Measurements from ENCODE around the gene ZSWIM5. TPM values are rescaled to one million over a fixed set of nuclear protein-coding genes. Genes with fewer than 3 reads are reported as not detected.

Gene ZSWIM5
- total and polyA plus RNA-seq, 4 donors = 0.67 to 2.9 (median 1.3) TPM

DNA sequence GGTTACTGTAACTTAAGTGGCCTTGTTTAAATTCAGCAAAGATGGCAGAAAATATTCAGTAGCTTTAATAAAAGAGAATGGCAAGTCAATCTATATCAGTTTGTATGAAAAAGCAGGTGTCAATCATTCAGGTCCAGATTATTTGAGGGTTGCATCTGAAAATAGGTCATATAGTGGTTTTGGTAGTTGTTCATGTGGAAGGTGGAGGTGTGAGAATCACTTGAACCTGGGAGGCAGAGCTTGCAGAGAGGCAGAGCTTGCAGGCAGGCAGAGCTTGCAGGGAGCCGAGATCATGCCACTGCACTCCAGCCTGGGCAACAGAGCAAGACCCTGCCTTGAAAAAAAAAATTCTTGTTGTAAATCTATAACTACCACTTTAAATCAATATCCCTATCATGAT, 88.6 kb downstream of the ZSWIM5 start:
- no peak for DNase-seq (ENCODE audit: low spot score)
- Histone ChIP-seq H3K9ac (ENCODE audit: low read depth in 1 of 2, low read length in 2 of 2) (no peak overlapping the region), H3K4me1 (ENCODE audit: control insufficient read depth in 4 of 4, insufficient read depth in 4 of 4, low read length in 3 of 4) (peaks cover 0 to 2% (median 0%) of the 10 kb centered on the region in 4 donors), H3K36me3 (ENCODE audit: control insufficient read depth in 4 of 4, insufficient read depth in 3 of 4, low read depth in 1 of 4, low read length in 3 of 4) (no peaks in the 10 kb centered on the region), H3K27me3 (ENCODE audit: control insufficient read depth in 4 of 4, insufficient read depth in 4 of 4, low read length in 3 of 4) (no peaks in the 10 kb centered on the region), H3K9me3 (ENCODE audit: control insufficient read depth in 4 of 4, low read length in 3 of 4) (no peaks in the 10 kb centered on the region), H3K27ac (ENCODE audit: low read depth in 1 of 2, low read length in 2 of 2) (no peak overlapping the region), H3K4me3 (ENCODE audit: low read depth in 1 of 3, low read length in 3 of 3) (no peak overlapping the region)
- TF ChIP-seq JUND (IDR thresholded peaks at IDR 0.05) = no peak
- no peak for TF ChIP-seq NR2F2 (IDR thresholded peaks at IDR 0.05)
- TF ChIP-seq, protein P1, sequence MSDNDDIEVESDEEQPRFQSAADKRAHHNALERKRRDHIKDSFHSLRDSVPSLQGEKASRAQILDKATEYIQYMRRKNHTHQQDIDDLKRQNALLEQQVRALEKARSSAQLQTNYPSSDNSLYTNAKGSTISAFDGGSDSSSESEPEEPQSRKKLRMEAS (IDR thresholded peaks at IDR 0.05) = no peak
- TF ChIP-seq FOXA1 (IDR thresholded peaks at IDR 0.05) = no peak
- TF ChIP-seq, protein P2, sequence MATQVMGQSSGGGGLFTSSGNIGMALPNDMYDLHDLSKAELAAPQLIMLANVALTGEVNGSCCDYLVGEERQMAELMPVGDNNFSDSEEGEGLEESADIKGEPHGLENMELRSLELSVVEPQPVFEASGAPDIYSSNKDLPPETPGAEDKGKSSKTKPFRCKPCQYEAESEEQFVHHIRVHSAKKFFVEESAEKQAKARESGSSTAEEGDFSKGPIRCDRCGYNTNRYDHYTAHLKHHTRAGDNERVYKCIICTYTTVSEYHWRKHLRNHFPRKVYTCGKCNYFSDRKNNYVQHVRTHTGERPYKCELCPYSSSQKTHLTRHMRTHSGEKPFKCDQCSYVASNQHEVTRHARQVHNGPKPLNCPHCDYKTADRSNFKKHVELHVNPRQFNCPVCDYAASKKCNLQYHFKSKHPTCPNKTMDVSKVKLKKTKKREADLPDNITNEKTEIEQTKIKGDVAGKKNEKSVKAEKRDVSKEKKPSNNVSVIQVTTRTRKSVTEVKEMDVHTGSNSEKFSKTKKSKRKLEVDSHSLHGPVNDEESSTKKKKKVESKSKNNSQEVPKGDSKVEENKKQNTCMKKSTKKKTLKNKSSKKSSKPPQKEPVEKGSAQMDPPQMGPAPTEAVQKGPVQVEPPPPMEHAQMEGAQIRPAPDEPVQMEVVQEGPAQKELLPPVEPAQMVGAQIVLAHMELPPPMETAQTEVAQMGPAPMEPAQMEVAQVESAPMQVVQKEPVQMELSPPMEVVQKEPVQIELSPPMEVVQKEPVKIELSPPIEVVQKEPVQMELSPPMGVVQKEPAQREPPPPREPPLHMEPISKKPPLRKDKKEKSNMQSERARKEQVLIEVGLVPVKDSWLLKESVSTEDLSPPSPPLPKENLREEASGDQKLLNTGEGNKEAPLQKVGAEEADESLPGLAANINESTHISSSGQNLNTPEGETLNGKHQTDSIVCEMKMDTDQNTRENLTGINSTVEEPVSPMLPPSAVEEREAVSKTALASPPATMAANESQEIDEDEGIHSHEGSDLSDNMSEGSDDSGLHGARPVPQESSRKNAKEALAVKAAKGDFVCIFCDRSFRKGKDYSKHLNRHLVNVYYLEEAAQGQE (IDR thresholded peaks at IDR 0.05) = no peak
- no peak for TF ChIP-seq TAF1 (conservative IDR thresholded peaks at IDR 0.05)
- TF ChIP-seq GABPA (IDR thresholded peaks at IDR 0.05 in 1 of 2, conservative IDR thresholded peaks at IDR 0.05 in 1 of 2) = no peak
- TF ChIP-seq, protein P3, sequence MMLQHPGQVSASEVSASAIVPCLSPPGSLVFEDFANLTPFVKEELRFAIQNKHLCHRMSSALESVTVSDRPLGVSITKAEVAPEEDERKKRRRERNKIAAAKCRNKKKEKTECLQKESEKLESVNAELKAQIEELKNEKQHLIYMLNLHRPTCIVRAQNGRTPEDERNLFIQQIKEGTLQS (IDR thresholded peaks at IDR 0.05) = no peak
- TF ChIP-seq, protein P4, sequence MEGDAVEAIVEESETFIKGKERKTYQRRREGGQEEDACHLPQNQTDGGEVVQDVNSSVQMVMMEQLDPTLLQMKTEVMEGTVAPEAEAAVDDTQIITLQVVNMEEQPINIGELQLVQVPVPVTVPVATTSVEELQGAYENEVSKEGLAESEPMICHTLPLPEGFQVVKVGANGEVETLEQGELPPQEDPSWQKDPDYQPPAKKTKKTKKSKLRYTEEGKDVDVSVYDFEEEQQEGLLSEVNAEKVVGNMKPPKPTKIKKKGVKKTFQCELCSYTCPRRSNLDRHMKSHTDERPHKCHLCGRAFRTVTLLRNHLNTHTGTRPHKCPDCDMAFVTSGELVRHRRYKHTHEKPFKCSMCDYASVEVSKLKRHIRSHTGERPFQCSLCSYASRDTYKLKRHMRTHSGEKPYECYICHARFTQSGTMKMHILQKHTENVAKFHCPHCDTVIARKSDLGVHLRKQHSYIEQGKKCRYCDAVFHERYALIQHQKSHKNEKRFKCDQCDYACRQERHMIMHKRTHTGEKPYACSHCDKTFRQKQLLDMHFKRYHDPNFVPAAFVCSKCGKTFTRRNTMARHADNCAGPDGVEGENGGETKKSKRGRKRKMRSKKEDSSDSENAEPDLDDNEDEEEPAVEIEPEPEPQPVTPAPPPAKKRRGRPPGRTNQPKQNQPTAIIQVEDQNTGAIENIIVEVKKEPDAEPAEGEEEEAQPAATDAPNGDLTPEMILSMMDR (IDR thresholded peaks at IDR 0.05; ENCODE audit: low read depth, low read length, missing input control) = no peak
- no peak for TF ChIP-seq RAD21 (IDR thresholded peaks at IDR 0.05)
- TF ChIP-seq, protein P5, sequence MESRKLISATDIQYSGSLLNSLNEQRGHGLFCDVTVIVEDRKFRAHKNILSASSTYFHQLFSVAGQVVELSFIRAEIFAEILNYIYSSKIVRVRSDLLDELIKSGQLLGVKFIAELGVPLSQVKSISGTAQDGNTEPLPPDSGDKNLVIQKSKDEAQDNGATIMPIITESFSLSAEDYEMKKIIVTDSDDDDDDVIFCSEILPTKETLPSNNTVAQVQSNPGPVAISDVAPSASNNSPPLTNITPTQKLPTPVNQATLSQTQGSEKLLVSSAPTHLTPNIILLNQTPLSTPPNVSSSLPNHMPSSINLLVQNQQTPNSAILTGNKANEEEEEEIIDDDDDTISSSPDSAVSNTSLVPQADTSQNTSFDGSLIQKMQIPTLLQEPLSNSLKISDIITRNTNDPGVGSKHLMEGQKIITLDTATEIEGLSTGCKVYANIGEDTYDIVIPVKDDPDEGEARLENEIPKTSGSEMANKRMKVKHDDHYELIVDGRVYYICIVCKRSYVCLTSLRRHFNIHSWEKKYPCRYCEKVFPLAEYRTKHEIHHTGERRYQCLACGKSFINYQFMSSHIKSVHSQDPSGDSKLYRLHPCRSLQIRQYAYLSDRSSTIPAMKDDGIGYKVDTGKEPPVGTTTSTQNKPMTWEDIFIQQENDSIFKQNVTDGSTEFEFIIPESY (IDR thresholded peaks at IDR 0.05) = no peak
- TF ChIP-seq FOXA2 (IDR thresholded peaks at IDR 0.05) = no peak
- TF ChIP-seq HNF4G (IDR thresholded peaks at IDR 0.05) = no peak
- WGBS = 86% methylated on average over 1 of the region's 1 CpG

DNA sequence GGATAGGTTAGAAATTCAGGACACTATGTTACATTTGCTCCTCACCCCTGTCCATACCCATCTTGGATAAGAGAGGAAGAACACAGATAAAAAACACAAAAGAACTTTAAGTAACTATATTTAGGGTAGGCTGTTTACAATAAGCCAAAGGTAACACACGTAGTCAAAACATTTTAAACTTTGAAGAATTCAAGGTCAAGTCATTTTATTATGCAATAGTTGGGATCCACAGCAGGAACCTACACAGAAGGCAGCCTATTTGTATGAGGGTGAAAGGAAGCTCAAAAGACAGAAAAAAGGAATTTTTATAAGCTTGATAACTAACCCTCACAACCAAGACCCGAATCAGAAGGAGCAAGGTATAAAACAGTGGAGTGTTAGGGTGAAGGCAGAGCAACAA, 89.6 kb downstream of the ZSWIM5 start:
- no peak overlapping the region for H3K4me3 ChIP-seq (ENCODE audit: low read depth in 1 of 3, low read length in 3 of 3)
- H3K9me3 ChIP-seq (ENCODE audit: control insufficient read depth in 4 of 4, low read length in 3 of 4) = no peaks in the 10 kb centered on the region
- DNase-seq (ENCODE audit: low spot score) = no peak
- TF ChIP-seq, protein P2 (IDR thresholded peaks at IDR 0.05) = no peak
- TF ChIP-seq, protein P5 (IDR thresholded peaks at IDR 0.05) = no peak
- no peak for TF ChIP-seq NR2F2 (IDR thresholded peaks at IDR 0.05)
- no peak for TF ChIP-seq HNF4G (IDR thresholded peaks at IDR 0.05)
- TF ChIP-seq TAF1 (conservative IDR thresholded peaks at IDR 0.05) = no peak
- no peak for TF ChIP-seq FOXA1 (IDR thresholded peaks at IDR 0.05)
- no peak for TF ChIP-seq RAD21 (IDR thresholded peaks at IDR 0.05)
- TF ChIP-seq, protein P4 (IDR thresholded peaks at IDR 0.05; ENCODE audit: low read depth, low read length, missing input control) = no peak
- TF ChIP-seq GABPA (IDR thresholded peaks at IDR 0.05 in 1 of 2, conservative IDR thresholded peaks at IDR 0.05 in 1 of 2) = no peak
- WGBS = 52% methylated on average over 2 of the region's 2 CpGs
- no peaks in the 10 kb centered on the region for H3K27me3 ChIP-seq (ENCODE audit: control insufficient read depth in 4 of 4, insufficient read depth in 4 of 4, low read length in 3 of 4)
- no peak overlapping the region for H3K27ac ChIP-seq (ENCODE audit: low read depth in 1 of 2, low read length in 2 of 2)
- no peak overlapping the region for H3K9ac ChIP-seq (ENCODE audit: low read depth in 1 of 2, low read length in 2 of 2)
- peaks cover 0 to 2% (median 0%) of the 10 kb centered on the region in 4 donors for H3K4me1 ChIP-seq (ENCODE audit: control insufficient read depth in 4 of 4, insufficient read depth in 4 of 4, low read length in 3 of 4)
- no peaks in the 10 kb centered on the region for H3K36me3 ChIP-seq (ENCODE audit: control insufficient read depth in 4 of 4, insufficient read depth in 3 of 4, low read depth in 1 of 4, low read length in 3 of 4)

Measured in liver (tissue), 9 donors.